Activated CD8-positive, alpha-beta memory T cell treated with anti-CD3 and anti-CD28 coated beads, Interleukin-2, amount 50 U/mL, for 48 hours (primary cell): ENCODE measurements around the gene SCARB2.

Source experiments
- DNase-seq: peaks from one replicate; pipeline ENCODE4 v3.0.0-alpha.2; 2020

SCARB2 gene

GRCh38 chr4:76197031-76197743 is 16.4 kb downstream of the SCARB2 start:
- DNase-seq: no peak

GRCh38 chr4:76196376-76196775 is 17.2 kb downstream of the SCARB2 start:
- DNase-seq: no peak

GRCh38 chr4:76195326-76195725 is 18.3 kb downstream of the SCARB2 start:
- no peak for DNase-seq

- DNase-seq: no peak
Observed at GRCh38 chr4:76194325-76194724, 19.3 kb downstream of the SCARB2 start.

GRCh38 chr4:76192236-76192635 is 21.4 kb downstream of the SCARB2 start:
- no peak for DNase-seq

- DNase-seq: no peak
Observed at GRCh38 chr4:76188557-76188956, 25.1 kb downstream of the SCARB2 start.

- no peak for DNase-seq
Observed at GRCh38 chr4:76188149-76188548, 25.5 kb downstream of the SCARB2 start.

GRCh38 chr4:76187152-76187551 is 26.5 kb downstream of the SCARB2 start:
- no peak for DNase-seq

- no peak for DNase-seq
Observed at GRCh38 chr4:76182463-76182862, 31.2 kb downstream of the SCARB2 start.

GRCh38 chr4:76179398-76180318 is 34.0 kb downstream of the SCARB2 start:
- DNase-seq: peak; percentile 94

- DNase-seq: no peak
Observed at GRCh38 chr4:76178296-76178695, 35.3 kb downstream of the SCARB2 start.

- no peak for DNase-seq
Observed at GRCh38 chr4:76177709-76178108, 35.9 kb downstream of the SCARB2 start.

GRCh38 chr4:76175336-76175735 is 38.3 kb downstream of the SCARB2 start:
- no peak for DNase-seq

GRCh38 chr4:76174216-76174615 is 39.4 kb downstream of the SCARB2 start:
- DNase-seq: no peak

GRCh38 chr4:76168688-76169087 is 44.9 kb downstream of the SCARB2 start:
- DNase-seq: no peak

- DNase-seq: no peak
Observed at GRCh38 chr4:76166480-76166879, 47.1 kb downstream of the SCARB2 start.

- DNase-seq: no peak
Observed at GRCh38 chr4:76160355-76160754, 53.3 kb downstream of the SCARB2 start.

- DNase-seq: no peak
Observed at GRCh38 chr4:76156635-76157034, 57.0 kb downstream of the SCARB2 start.

GRCh38 chr4:76155979-76156378 is 57.6 kb downstream of the SCARB2 start:
- DNase-seq: no peak

GRCh38 chr4:76153356-76153755 is 60.3 kb downstream of the SCARB2 start:
- no peak for DNase-seq

- peak; percentile 98 for DNase-seq
Observed at GRCh38 chr4:76148142-76148865, 65.3 kb downstream of the SCARB2 start, which contains the start of gene NUP54. TSS of gene NUP54 (minus strand) at chr4:76148397. CDS start at chr4:76148374, 23 bp downstream.

- DNase-seq: peak; percentile 75
Observed at GRCh38 chr4:76147454-76148141, 66.0 kb downstream of the SCARB2 start.

GRCh38 chr4:76144546-76144945 is 69.1 kb downstream of the SCARB2 start:
- no peak for DNase-seq
